SK-N-MC (cell line): ENCODE measurements around the gene WDR76.

Experiments used
- EZH2 ChIP-seq: fragments of 200-600 bp; sonication (generic); IDR thresholded peaks from one replicate; pipeline ENCODE4 v1.6.1; 2017; ENCODE audit warnings: antibody characterized with exemption
- POLR2AphosphoS5 ChIP-seq: IDR thresholded peaks from 2 replicates; pipeline ENCODE4 v1.6.1; 2012; ENCODE audit warnings: mild to moderate bottlenecking, low read depth, low read length, borderline replicate concordance

- TF ChIP-seq POLR2AphosphoS5 (no peak), EZH2 (no peak)
Measured at GRCh38 chr15:43808435-43808950, 18.3 kb upstream of the WDR76 start.
